Erythroblast (primary cell): Measurements from ENCODE around the gene PRKAR1B.

ENCODE experiments used
- GATA1 ChIP-seq: IDR thresholded peaks from 2 replicates; pipeline ENCODE4 v1.6.1; 2011; ENCODE audit warnings: low read depth, mild to moderate bottlenecking, control low read depth, low read length, moderate library complexity
- POLR2A ChIP-seq: IDR thresholded peaks from 2 replicates; pipeline ENCODE4 v1.6.1; 2011; ENCODE audit warnings: mild to moderate bottlenecking, low read length

GRCh38 chr7:564176-564865 is 162.8 kb downstream of the PRKAR1B start:
- TF ChIP-seq POLR2A (no peak), GATA1 (no peak)
